Esophagus (tissue), 2 donors: ENCODE data around the gene LAMC3. TPM values are rescaled to one million over a fixed set of nuclear protein-coding genes. Genes with fewer than 3 reads are reported as not detected.
A peak's percentile ranks its signal among the peaks of the same experiment; 100 is the strongest.

Source experiments
- H3K27ac ChIP-seq, 2 donors: one replicate each; pipeline ENCODE4 v1.5.1; 2013; ENCODE audit warnings: low read depth in 2 of 2, mild to moderate bottlenecking in 2 of 2, inconsistent platforms in 1 of 2, low read length in 1 of 2, moderate library complexity in 1 of 2
- H3K27me3 ChIP-seq, 2 donors: one replicate each; pipeline ENCODE4 v1.6.1; 2013; ENCODE audit warnings: low read length in 2 of 2, control low read depth in 1 of 2, mild to moderate bottlenecking in 1 of 2; ENCODE audit not compliant: insufficient read depth in 2 of 2, control insufficient read depth in 1 of 2
- H3K36me3 ChIP-seq, 2 donors: one replicate each; pipeline ENCODE4 v1.6.1; 2013; ENCODE audit warnings: low read length in 1 of 2; ENCODE audit not compliant: control insufficient read depth in 2 of 2, insufficient read depth in 2 of 2
- H3K4me1 ChIP-seq, 2 donors: one replicate each; pipeline ENCODE4 v1.6.1; 2013; ENCODE audit warnings: low read length in 1 of 2; ENCODE audit not compliant: control insufficient read depth in 2 of 2, insufficient read depth in 2 of 2
- H3K4me3 ChIP-seq, 2 donors: one replicate each; pipeline ENCODE4 v1.5.1; 2013; ENCODE audit warnings: low read length in 2 of 2, mild to moderate bottlenecking in 2 of 2, low read depth in 1 of 2, moderate library complexity in 1 of 2
- H3K9me3 ChIP-seq, 2 donors: one replicate each; pipeline ENCODE4 v1.6.1; 2013; ENCODE audit warnings: mild to moderate bottlenecking in 2 of 2, low read depth in 1 of 2, low read length in 1 of 2, moderate library complexity in 1 of 2; ENCODE audit not compliant: control insufficient read depth in 2 of 2, insufficient read depth in 1 of 2
- WGBS, 2 donors: extraction: QIAGEN DNeasy Blood & Tissue Kit; methylation state at CpG; one replicate each; pipeline ENCODE4 v1.1.7; 2013; 5-methylcytosine and 5-hydroxymethylcytosine counted together
- polyA plus RNA-seq, 2 donors: library from polyadenylated mRNA; stranded (reverse); fragments of 200-250 nt; gene quantifications; one replicate each; pipeline ENCODE4 v1.2.3, GENCODE V29; 2013
- donor health status: healthy with polysubstance abuse.
- donor health status: Bipolar disorder and iron deficiency.

Gene LAMC3
- polyA plus RNA-seq, 2 donors = 1.1 to 1.2 TPM

- Histone ChIP-seq H3K27me3 (no peaks in the 10 kb centered on the region), H3K27ac (no peak overlapping the region)
- 76 to 84% methylated on average over 2 of the region's 2 CpGs for WGBS, 2 donors
These were observed 112.4 kb downstream of the LAMC3 start for GRCh38 chr9:131121346-131121745.

DNA sequence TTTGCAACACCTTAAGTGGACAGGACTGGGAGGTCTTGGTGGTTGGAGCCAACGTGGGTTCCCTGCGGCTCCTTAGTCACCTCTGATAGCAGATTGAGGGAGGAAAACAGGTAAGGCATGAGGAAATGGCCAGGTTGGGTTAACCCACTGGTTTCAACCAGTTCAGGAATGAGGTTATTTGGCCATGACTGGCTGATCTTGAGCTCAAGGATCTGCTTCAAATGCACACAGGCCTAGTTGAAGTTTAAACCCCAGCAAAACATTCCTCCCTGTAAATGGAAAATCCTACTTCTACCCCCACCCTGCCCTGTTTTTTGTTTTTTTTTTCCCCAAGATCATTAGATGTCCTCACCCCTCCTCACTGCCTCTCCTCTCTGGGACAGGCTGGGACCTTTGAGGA is 113.2 kb downstream of the LAMC3 start:
- peaks cover 2 to 3% of the 10 kb centered on the region in 2 donors for H3K36me3 ChIP-seq
- H3K27ac ChIP-seq = no peak overlapping the region
- no peak overlapping the region for H3K4me3 ChIP-seq
- H3K27me3 ChIP-seq = no peaks in the 10 kb centered on the region
- peaks cover 0 to 2% of the 10 kb centered on the region in 2 donors for H3K4me1 ChIP-seq
- no peaks in the 10 kb centered on the region for H3K9me3 ChIP-seq
- WGBS, 2 donors = 54 to 86% methylated on average over 2 of the region's 2 CpGs

More at GRCh38 chr9:131121346-131121745, 112.4 kb downstream of the LAMC3 start:
- Histone ChIP-seq H3K36me3 (peaks cover 2 to 3% of the 10 kb centered on the region in 2 donors), H3K4me1 (peaks cover 0 to 2% of the 10 kb centered on the region in 2 donors), H3K9me3 (no peaks in the 10 kb centered on the region), H3K4me3 (no peak overlapping the region)

- H3K27ac ChIP-seq = peak overlapping the region; percentile 66 to 86
- peak overlapping the region; percentile 91 to 93 for H3K4me3 ChIP-seq
- H3K36me3 ChIP-seq = peaks cover 3 to 9% of the 10 kb centered on the region in 2 donors
- H3K4me1 ChIP-seq = peaks cover 0 to 2% of the 10 kb centered on the region in 2 donors
- H3K9me3 ChIP-seq = no peaks in the 10 kb centered on the region
- H3K27me3 ChIP-seq = no peaks in the 10 kb centered on the region
- WGBS, 2 donors = 1 to 2% methylated on average over 7 of the region's 7 CpGs
These were observed 116.0 kb downstream of the LAMC3 start for GRCh38 chr9:131125038-131125287.

DNA sequence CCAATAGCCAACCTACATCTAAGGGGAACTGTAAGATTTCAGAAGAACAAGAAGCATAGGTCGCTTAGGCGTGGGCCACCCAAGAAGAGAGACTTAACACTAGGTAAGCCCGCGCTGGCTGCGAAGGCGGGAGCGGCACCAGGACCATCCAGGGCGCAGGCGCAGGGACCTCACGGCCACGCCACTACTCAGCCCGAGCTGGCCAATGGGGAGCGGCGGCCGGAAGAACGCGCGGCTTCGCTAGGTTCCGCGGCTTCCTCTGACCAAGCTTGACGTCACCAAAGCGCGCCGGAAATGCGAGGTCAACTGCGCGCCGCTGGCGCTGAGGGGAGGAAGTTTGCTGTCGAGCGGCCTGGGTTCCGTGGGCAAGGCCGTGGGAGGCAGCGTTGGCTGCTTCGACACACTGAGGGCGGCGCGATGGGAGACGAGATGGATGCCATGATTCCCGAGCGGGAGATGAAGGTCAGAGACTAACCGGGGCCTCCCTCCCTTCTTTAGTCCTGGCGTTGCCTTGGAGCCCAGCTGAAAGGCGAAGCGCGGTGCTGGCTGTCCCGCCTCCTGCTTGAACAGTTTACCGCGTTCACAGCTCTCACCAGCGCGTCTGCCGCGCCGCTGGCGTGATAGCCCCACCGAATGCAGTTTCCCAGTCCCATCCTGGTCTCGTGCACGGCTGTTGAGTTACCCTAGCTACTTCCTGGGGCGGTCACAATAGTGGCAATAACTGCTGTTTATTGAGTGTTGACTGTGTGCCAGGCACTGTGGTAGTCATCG is 116.5 kb downstream of the LAMC3 start, which contains the start of gene NUP214:
Gene NUP214 (plus strand): TSS at position 299 of the 771 bp plus-strand sequence. CDS start 119 bp downstream, at position 418.
- Histone ChIP-seq H3K27ac (peak within 1 kb of the TSS; percentile 89 to 90), H3K27me3 (no peaks in the 10 kb centered on the region), H3K4me1 (peaks cover 0 to 2% of the 10 kb centered on the region in 2 donors), H3K4me3 (peak within 1 kb of the TSS; percentile 91 to 93), H3K9me3 (no peaks in the 10 kb centered on the region), H3K36me3 (peaks cover 3 to 9% of the 10 kb centered on the region in 2 donors)
- WGBS, 2 donors = 0 to 1% methylated on average over 60 to 61 of the region's 61 CpGs

DNA sequence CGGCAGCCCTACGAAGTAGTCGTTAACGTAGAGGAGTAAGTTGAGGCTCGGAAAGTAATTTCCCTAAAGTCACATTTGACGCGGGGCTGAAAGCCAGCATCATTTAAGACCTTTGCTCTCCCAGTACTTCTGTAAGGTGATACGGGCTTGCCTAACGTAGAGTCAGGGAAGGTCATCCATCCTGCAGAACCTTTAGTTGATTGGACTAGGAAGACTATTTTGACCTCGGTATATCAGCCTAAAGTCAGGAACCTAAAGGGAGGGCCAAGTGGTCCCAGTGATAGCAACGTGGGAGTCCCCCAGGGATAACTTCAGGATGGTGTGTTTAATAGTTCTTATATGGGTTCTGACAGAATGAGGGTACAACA is 117.1 kb downstream of the LAMC3 start:
- Histone ChIP-seq H3K27me3 (no peaks in the 10 kb centered on the region), H3K27ac (peak overlapping the region; percentile 89 to 90), H3K36me3 (peaks cover 3 to 6% of the 10 kb centered on the region in 2 donors), H3K4me1 (peaks cover 0 to 2% of the 10 kb centered on the region in 2 donors), H3K4me3 (peak overlapping the region; percentile 91 to 93), H3K9me3 (no peaks in the 10 kb centered on the region)
- 0 to 1% methylated on average over 11 of the region's 11 CpGs for WGBS, 2 donors

- H3K9me3 ChIP-seq = no peaks in the 10 kb centered on the region
- peaks cover 0 to 2% of the 10 kb centered on the region in 2 donors for H3K4me1 ChIP-seq
- H3K4me3 ChIP-seq = no peak overlapping the region
- H3K36me3 ChIP-seq = peaks cover 9 to 13% of the 10 kb centered on the region in 2 donors
- no peak overlapping the region for H3K27ac ChIP-seq
- WGBS, 2 donors = 79 to 85% methylated on average over 3 of the region's 3 CpGs
- H3K27me3 ChIP-seq = no peaks in the 10 kb centered on the region
These were observed 120.2 kb downstream of the LAMC3 start for GRCh38 chr9:131129183-131129582.

- no peaks in the 10 kb centered on the region for H3K9me3 ChIP-seq
- no peaks in the 10 kb centered on the region for H3K27me3 ChIP-seq
- H3K4me1 ChIP-seq = no peaks in the 10 kb centered on the region
- H3K27ac ChIP-seq = no peak overlapping the region
- H3K36me3 ChIP-seq = peaks cover 26 to 33% of the 10 kb centered on the region in 2 donors
- no peak overlapping the region for H3K4me3 ChIP-seq
- 83 to 98% methylated on average over 2 of the region's 2 CpGs for WGBS, 2 donors
These were observed 129.7 kb downstream of the LAMC3 start for GRCh38 chr9:131138676-131139075.

- no peaks in the 10 kb centered on the region for H3K4me1 ChIP-seq
- H3K27ac ChIP-seq = no peak overlapping the region
- peaks cover 23 to 33% of the 10 kb centered on the region in 2 donors for H3K36me3 ChIP-seq
- H3K4me3 ChIP-seq = no peak overlapping the region
- 94 to 96% methylated on average over 4 of the region's 4 CpGs for WGBS, 2 donors
- H3K27me3 ChIP-seq = no peaks in the 10 kb centered on the region
- no peaks in the 10 kb centered on the region for H3K9me3 ChIP-seq
These were observed 131.1 kb downstream of the LAMC3 start for GRCh38 chr9:131140112-131140511.

- WGBS, 2 donors = 93 to 95% methylated on average over 3 of the region's 3 CpGs
- Histone ChIP-seq H3K36me3 (peaks cover 26 to 36% of the 10 kb centered on the region in 2 donors), H3K4me1 (no peaks in the 10 kb centered on the region), H3K27ac (no peak overlapping the region), H3K4me3 (no peak overlapping the region), H3K9me3 (no peaks in the 10 kb centered on the region), H3K27me3 (no peaks in the 10 kb centered on the region)
These were observed 131.6 kb downstream of the LAMC3 start for GRCh38 chr9:131140550-131140949.

- peaks cover 21 to 33% of the 10 kb centered on the region in 2 donors for H3K36me3 ChIP-seq
- no peak overlapping the region for H3K4me3 ChIP-seq
- 97 to 98% methylated on average over 3 of the region's 3 CpGs for WGBS, 2 donors
- H3K9me3 ChIP-seq = no peaks in the 10 kb centered on the region
- H3K27ac ChIP-seq = no peak overlapping the region
- H3K4me1 ChIP-seq = no peaks in the 10 kb centered on the region
- no peaks in the 10 kb centered on the region for H3K27me3 ChIP-seq
These were observed 133.2 kb downstream of the LAMC3 start for GRCh38 chr9:131142160-131142559.
